Fibroblast of the aortic adventitia (primary cell): ENCODE results near the gene CLCN2. TPM values are rescaled to one million over a fixed set of nuclear protein-coding genes. Genes with fewer than 3 reads are reported as not detected.

Source experiments
- DNase-seq: peaks from one replicate; pipeline ENCODE4 v3.0.0-alpha.2; 2010; ENCODE audit warnings: low read depth
- H3K4me3 ChIP-seq: 2 replicates; pipeline ENCODE4 v1.5.1; 2011; ENCODE audit warnings: low read depth, mild to moderate bottlenecking, control low read depth, low read length, moderate library complexity
- total RNA-seq: library from RNA; depleted of rRNA; stranded (reverse); fragments of >200 nt; gene quantifications from 2 replicates; pipeline ENCODE4 v1.2.3, GENCODE V29; 2012; ENCODE audit warnings: low replicate concordance
- TF ChIP-seq, protein P1 (sequence below): IDR thresholded peaks from 2 replicates; pipeline ENCODE4 v1.5.1; 2011; ENCODE audit warnings: mild to moderate bottlenecking, low read length, control low read depth, inconsistent platforms; ENCODE audit not compliant: insufficient read depth

CLCN2 gene
- total RNA-seq, 1 donor: 5.9 TPM

DNA sequence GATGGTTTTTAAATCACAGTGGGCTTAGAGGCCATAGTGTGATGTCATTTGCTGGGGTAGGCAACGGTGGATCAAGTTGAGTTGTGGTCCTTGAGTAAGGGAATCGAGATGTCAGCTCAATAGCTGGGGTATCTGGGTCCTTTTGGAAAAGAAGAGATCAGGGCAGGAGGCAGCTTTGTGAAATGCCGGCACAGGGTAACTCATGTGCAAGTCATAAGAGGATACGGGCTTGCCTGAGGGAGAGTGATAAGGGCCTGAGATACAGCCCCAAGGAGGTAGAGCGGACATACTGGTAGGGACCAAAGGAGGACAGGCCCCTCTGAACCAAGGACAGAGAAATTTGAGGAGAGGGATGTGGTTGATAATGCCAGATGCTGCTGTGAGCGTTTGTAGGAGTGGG lies 28.2 kb downstream of the CLCN2 start:
- DNase-seq: no peak
- H3K4me3 ChIP-seq: no peak overlapping the region
- TF ChIP-seq, protein P1, sequence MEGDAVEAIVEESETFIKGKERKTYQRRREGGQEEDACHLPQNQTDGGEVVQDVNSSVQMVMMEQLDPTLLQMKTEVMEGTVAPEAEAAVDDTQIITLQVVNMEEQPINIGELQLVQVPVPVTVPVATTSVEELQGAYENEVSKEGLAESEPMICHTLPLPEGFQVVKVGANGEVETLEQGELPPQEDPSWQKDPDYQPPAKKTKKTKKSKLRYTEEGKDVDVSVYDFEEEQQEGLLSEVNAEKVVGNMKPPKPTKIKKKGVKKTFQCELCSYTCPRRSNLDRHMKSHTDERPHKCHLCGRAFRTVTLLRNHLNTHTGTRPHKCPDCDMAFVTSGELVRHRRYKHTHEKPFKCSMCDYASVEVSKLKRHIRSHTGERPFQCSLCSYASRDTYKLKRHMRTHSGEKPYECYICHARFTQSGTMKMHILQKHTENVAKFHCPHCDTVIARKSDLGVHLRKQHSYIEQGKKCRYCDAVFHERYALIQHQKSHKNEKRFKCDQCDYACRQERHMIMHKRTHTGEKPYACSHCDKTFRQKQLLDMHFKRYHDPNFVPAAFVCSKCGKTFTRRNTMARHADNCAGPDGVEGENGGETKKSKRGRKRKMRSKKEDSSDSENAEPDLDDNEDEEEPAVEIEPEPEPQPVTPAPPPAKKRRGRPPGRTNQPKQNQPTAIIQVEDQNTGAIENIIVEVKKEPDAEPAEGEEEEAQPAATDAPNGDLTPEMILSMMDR: no peak

DNA sequence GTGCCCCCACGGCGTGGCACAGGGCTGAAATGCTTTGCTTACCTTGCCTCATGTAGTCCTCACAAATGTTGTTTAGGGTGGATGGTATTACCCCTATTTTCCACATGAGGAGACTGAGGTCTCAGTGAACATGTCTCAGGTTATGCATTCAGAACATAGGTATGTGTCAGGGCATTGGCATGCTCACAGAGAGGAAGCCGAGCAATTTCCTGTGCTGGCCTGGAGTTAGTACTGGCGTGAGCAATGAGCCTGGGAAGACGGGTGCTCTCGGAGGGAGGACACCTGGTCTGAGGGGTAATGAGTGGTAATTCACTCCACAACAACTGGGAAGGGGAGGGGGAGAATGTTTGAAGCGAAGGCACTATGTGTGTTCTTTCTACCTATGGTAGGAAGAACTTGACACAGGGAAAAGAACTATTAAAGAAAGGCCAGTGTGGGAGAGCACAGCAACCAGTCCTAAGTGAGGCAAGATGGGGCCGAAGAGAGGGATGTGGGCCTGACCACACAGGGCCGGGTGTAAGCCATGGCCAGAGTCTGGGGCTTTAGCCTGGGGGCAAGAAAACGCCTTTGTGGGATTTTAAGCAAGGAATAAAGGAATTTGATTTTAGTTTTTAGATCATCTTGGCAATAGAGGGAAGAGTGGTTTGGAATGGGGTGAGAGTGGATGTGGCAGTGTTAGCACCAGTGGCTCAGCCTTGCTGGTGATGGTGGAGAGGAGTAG lies 28.9 kb downstream of the CLCN2 start:
- TF ChIP-seq, protein P1: peak; percentile 2
- no peak overlapping the region for H3K4me3 ChIP-seq
- peak; percentile 85 for DNase-seq

DNA sequence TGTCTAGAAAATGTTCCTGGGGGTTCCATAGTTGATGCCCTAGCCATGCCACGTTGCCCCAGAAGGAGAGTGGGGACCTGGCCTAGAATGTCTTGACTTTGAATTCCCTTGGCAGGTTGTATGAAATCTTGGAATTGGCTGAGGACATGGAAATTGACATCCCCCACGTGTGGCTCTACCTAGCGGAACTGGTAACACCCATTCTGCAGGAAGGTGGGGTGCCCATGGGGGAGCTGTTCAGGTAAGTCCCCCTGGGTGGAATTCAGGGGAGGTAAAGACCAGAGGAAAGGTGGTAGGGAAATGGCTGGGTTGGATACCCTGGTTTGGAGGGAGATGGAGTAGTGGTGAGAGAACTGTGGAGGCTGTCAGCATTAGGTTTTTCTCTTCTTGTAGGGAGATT lies 32.9 kb downstream of the CLCN2 start:
- TF ChIP-seq, protein P1: no peak
- H3K4me3 ChIP-seq: no peak overlapping the region
- no peak for DNase-seq

DNA sequence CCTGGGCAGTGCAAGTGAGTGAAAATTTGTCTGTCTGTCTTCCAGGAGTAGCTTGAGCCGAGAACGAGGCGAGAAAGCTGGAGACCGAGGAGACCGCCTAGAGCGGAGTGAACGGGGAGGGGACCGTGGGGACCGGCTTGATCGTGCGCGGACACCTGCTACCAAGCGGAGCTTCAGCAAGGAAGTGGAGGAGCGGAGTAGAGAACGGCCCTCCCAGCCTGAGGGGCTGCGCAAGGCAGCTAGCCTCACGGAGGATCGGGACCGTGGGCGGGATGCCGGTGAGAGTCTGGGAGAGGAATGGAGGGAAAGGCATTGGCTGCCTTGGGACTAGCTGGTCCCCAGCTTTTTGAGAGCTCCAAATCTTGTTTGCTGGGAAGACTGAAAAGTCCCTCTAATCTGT lies 34.2 kb downstream of the CLCN2 start:
- TF ChIP-seq, protein P1: no peak
- no peak for DNase-seq
- H3K4me3 ChIP-seq: no peak overlapping the region

DNA sequence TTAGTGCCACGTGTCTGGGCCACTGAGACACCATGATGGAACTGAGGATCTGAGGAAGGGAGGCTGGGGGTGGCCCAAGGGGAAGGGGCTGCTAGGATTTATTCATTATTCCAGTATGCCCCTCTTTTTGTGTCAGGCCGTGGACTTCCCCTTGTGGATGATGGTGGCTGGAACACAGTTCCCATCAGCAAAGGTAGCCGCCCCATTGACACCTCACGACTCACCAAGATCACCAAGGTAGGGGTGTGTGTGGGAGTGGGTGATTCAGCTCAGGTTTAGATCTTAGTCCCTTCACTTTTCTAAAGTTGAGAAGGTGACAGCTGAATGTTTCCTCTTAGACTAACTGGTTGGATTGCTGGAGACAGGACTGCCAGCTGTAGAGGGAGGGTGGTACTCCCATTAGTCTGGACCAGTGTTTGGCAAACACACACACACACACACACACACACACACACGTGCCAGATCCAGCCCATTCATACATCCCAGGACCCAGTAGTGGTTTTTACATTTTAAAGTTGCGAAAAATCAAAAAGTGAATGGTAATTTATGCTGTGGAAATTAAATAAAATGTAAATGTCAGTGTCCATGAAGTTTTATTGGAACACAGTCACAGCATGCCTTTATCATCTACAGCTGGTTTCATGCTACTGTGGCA lies 35.6 kb downstream of the CLCN2 start:
- TF ChIP-seq, protein P1: no peak
- H3K4me3 ChIP-seq: no peak overlapping the region
- DNase-seq: no peak

DNA sequence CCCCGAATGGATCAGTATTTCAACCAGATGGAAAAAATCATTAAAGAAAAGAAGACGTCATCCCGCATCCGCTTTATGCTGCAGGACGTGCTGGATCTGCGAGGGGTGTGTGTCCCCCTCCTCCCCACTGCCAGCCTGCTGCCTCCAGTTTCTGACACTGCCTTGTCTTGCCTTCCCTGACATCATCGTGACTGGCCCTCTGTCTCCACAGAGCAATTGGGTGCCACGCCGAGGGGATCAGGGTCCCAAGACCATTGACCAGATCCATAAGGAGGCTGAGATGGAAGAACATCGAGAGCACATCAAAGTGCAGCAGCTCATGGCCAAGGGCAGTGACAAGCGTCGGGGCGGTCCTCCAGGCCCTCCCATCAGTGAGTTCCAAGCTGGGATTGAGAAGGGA lies 36.1 kb downstream of the CLCN2 start:
- TF ChIP-seq, protein P1: no peak
- H3K4me3 ChIP-seq: no peak overlapping the region
- DNase-seq: no peak

DNA sequence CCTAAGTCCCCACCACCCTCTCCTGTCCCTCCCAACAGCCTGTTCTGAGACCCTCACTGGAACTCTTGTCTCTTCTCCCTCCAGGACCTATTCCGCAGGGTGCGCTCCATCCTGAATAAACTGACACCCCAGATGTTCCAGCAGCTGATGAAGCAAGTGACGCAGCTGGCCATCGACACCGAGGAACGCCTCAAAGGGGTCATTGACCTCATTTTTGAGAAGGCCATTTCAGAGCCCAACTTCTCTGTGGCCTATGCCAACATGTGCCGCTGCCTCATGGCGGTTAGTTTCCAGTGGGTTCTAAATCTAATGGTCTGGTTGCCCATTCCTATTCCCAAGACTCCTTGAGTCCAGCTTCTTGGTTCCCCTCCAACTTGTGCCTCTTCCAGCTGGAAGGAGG lies 37.7 kb downstream of the CLCN2 start:
- H3K4me3 ChIP-seq: no peak overlapping the region
- TF ChIP-seq, protein P1: no peak
- no peak for DNase-seq
